PC-3 (cell line): ENCODE measurements around the gene BMPER. TPM values are rescaled to one million over a fixed set of nuclear protein-coding genes. Genes with fewer than 3 reads are reported as not detected.

Experiments
- ATAC-seq: fragments of 200-7000 bp; cut with Tn5 transposase; 2 replicates; pipeline ENCODE4 v1.9.1; 2020; ENCODE audit warnings: mild to moderate bottlenecking, moderate library complexity
- BruUV-seq: library from RNA; stranded (reverse); fragments of 400-500 nt; replicated peaks from 2 replicates; lab custom pipeline; 2021; lab: Mats Ljungman, UMichigan
- CTCF ChIA-PET: fragments of 300-600 bp; sonication (Branson Sonifier 250); formaldehyde crosslinking; loops from one replicate; lab custom pipeline; 2022; ENCODE audit warnings: antibody characterized with exemption; lab: Charles Lee
- POLR2A ChIA-PET: fragments of 300-600 bp; sonication (Branson Sonifier 250); formaldehyde crosslinking; loops from one replicate; lab custom pipeline; 2022; ENCODE audit warnings: antibody characterized with exemption; ENCODE audit not compliant: unreplicated experiment; lab: Charles Lee
- DNase-seq: peaks from one replicate; pipeline ENCODE4 v3.0.0-alpha.2; 2015
- H2AFZ ChIP-seq: fragments of 300-600 bp; sonication (generic); 2 replicates; pipeline ENCODE4 v1.6.0; 2016; ENCODE audit warnings: antibody characterized with exemption, low read length
- H3F3A ChIP-seq: fragments of 300-600 bp; sonication (generic); one replicate; pipeline ENCODE4 v1.6.0; 2017; ENCODE audit warnings: antibody characterized with exemption, low read length, control low read depth, mild to moderate bottlenecking; ENCODE audit not compliant: unreplicated experiment
- H3K27ac ChIP-seq: fragments of 300-600 bp; sonication (generic); 2 replicates; pipeline ENCODE4 v1.5.1; 2016; ENCODE audit warnings: mild to moderate bottlenecking, low read length
- H3K27me3 ChIP-seq: fragments of 300-600 bp; sonication (generic); 2 replicates; pipeline ENCODE4 v1.6.1; 2016; ENCODE audit warnings: low read length, mixed read lengths
- H3K36me3 ChIP-seq: fragments of 300-600 bp; sonication (generic); 2 replicates; pipeline ENCODE4 v1.6.1; 2016; ENCODE audit warnings: low read depth, mixed run types, low read length, mixed read lengths
- H3K4me1 ChIP-seq: fragments of 300-600 bp; sonication (generic); 2 replicates; pipeline ENCODE4 v1.5.1; 2016; ENCODE audit warnings: low read length; ENCODE audit not compliant: insufficient read depth
- H3K4me2 ChIP-seq: fragments of 300-600 bp; sonication (generic); 2 replicates; pipeline ENCODE4 v1.6.0; 2016; ENCODE audit warnings: low read length
- H3K4me3 ChIP-seq: fragments of 300-600 bp; sonication (generic); 2 replicates; pipeline ENCODE4 v1.5.1; 2016; ENCODE audit warnings: mild to moderate bottlenecking, low read length, mixed read lengths
- H3K79me2 ChIP-seq: fragments of 300-600 bp; sonication (generic); 2 replicates; pipeline ENCODE4 v1.6.1; 2017; ENCODE audit warnings: low read length, mixed read lengths
- H3K9ac ChIP-seq: fragments of 300-600 bp; sonication (generic); 2 replicates; pipeline ENCODE4 v1.6.0; 2016; ENCODE audit warnings: mild to moderate bottlenecking, low read length
- H3K9me2 ChIP-seq: fragments of 300-600 bp; sonication (generic); replicated peaks from 2 replicates; pipeline ENCODE4 v1.6.1; 2016; ENCODE audit warnings: mixed run types, low read length, mixed read lengths
- H3K9me3 ChIP-seq: fragments of 300-600 bp; sonication (generic); 2 replicates; pipeline ENCODE4 v1.6.1; 2016; ENCODE audit warnings: low read length, mixed read lengths
- H4K20me1 ChIP-seq: fragments of 300-600 bp; sonication (generic); 2 replicates; pipeline ENCODE4 v1.6.1; 2016; ENCODE audit warnings: low read length, mixed read lengths
- EZH2 ChIP-seq: fragments of 300-600 bp; sonication (generic); IDR thresholded peaks from one replicate; pipeline ENCODE4 v1.6.1; 2017; ENCODE audit warnings: antibody characterized with exemption, mild to moderate bottlenecking, low read length; ENCODE audit not compliant: unreplicated experiment
- EZH2phosphoT487 ChIP-seq: fragments of 300-600 bp; sonication (generic); IDR thresholded peaks from 2 replicates; pipeline ENCODE4 v1.6.1; 2018; ENCODE audit warnings: mild to moderate bottlenecking, antibody characterized with exemption, low read length, borderline replicate concordance
- intact Hi-C: fragments of 100-400 bp; cut with micrococcal nuclease; formaldehyde crosslinking; loops from 2 replicates; pipeline ENCODE4 v1.9.0; 2023
- total RNA-seq: library from RNA; depleted of rRNA; stranded (reverse); fragments of >200 nt; gene quantifications from 2 replicates; pipeline ENCODE4 v1.2.3, GENCODE V29; 2014
- TF ChIP-seq, protein P1 (sequence below): fragments of 300-600 bp; sonication (generic); conservative IDR thresholded peaks from 2 replicates; pipeline ENCODE4 v1.5.1; 2017; ENCODE audit warnings: antibody characterized with exemption, low read depth, mild to moderate bottlenecking, low read length

BMPER gene
- total RNA-seq, 1 experiment from 2014 or later = 0.11 TPM

DNA sequence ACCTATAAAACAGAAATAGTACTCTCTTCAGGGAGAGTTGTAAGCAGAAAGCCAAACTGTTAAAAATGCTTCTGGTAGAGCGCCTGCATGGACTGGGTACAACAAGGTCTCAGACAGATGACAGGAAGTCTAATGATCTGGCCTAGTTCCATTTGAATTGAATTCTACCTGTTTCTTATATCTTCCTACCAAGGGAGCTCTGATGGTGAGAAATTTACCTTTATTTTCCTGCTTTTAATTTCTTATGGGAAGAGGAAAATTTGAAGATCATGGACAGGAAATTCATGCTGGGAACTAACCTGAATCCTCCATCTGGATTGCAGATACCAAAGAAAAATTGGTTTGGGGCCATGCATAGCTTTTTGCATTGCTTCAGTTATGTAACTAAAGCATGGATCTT lies 63.3 kb downstream of the BMPER start:
- TF ChIP-seq, protein P1, sequence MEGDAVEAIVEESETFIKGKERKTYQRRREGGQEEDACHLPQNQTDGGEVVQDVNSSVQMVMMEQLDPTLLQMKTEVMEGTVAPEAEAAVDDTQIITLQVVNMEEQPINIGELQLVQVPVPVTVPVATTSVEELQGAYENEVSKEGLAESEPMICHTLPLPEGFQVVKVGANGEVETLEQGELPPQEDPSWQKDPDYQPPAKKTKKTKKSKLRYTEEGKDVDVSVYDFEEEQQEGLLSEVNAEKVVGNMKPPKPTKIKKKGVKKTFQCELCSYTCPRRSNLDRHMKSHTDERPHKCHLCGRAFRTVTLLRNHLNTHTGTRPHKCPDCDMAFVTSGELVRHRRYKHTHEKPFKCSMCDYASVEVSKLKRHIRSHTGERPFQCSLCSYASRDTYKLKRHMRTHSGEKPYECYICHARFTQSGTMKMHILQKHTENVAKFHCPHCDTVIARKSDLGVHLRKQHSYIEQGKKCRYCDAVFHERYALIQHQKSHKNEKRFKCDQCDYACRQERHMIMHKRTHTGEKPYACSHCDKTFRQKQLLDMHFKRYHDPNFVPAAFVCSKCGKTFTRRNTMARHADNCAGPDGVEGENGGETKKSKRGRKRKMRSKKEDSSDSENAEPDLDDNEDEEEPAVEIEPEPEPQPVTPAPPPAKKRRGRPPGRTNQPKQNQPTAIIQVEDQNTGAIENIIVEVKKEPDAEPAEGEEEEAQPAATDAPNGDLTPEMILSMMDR = no peak
- no peak for TF ChIP-seq EZH2
- TF ChIP-seq EZH2phosphoT487 = no peak
- no peaks in the 10 kb centered on the region for H3K36me3 ChIP-seq
- ChIA-PET CTCF (no interaction called here), POLR2A (no interaction called here)
- no peak overlapping the region for H3K4me2 ChIP-seq
- no peaks in the 10 kb centered on the region for H3K9me3 ChIP-seq
- H3K79me2 ChIP-seq = no peaks in the 10 kb centered on the region
- BruUV-seq = no TSS peak
- no peak overlapping the region for H3K4me3 ChIP-seq
- H3F3A ChIP-seq = no peaks in the 10 kb centered on the region
- intact Hi-C loops = no loop called here
- H4K20me1 ChIP-seq = no peaks in the 10 kb centered on the region
- ATAC-seq = no peak
- H2AFZ ChIP-seq = no peak overlapping the region
- H3K9me2 ChIP-seq = no peaks in the 10 kb centered on the region
- H3K27me3 ChIP-seq = peaks cover 20% of the 10 kb centered on the region; the same call in 1 of the 2 replicates
- no peak for DNase-seq
- no peak overlapping the region for H3K27ac ChIP-seq
- H3K4me1 ChIP-seq = no peaks in the 10 kb centered on the region
- H3K9ac ChIP-seq = no peak overlapping the region

DNA sequence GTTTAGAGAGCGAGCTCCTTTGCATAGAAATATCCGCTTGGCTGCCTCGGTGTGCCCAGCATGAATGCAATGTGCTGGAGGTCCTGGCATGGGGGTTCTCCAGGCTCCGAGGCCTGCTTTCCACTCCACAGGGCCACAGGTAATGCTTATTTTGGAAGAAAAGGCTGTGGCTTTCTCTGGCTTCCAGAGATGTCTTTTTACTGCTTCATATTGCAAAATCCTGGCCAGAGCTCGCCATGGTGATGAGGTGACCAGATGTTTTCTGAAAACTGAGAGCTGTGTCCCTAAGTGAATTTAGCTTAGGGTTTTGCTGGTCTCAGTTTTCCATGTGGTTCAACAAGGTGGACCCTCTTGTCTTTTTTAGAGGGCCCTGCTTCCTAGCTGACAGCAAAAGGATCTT lies 65.2 kb downstream of the BMPER start:
- ATAC-seq = no peak
- Histone ChIP-seq H2AFZ (no peak overlapping the region), H3K36me3 (no peaks in the 10 kb centered on the region), H3K79me2 (no peaks in the 10 kb centered on the region), H4K20me1 (no peaks in the 10 kb centered on the region), H3K9me3 (no peaks in the 10 kb centered on the region), H3K27ac (no peak overlapping the region), H3K9ac (no peak overlapping the region), H3K9me2 (no peaks in the 10 kb centered on the region), H3K4me1 (no peaks in the 10 kb centered on the region), H3K4me3 (no peak overlapping the region), H3K27me3 (peaks cover 6% of the 10 kb centered on the region; the same call in 1 of the 2 replicates), H3K4me2 (no peak overlapping the region), H3F3A (no peaks in the 10 kb centered on the region)
- TF ChIP-seq EZH2 (no peak), EZH2phosphoT487 (no peak)
- TF ChIP-seq, protein P1 = no peak
- intact Hi-C loops = no loop called here
- DNase-seq = no peak
- CTCF ChIA-PET = no interaction called here
- BruUV-seq = no TSS peak
- POLR2A ChIA-PET = no interaction called here

DNA sequence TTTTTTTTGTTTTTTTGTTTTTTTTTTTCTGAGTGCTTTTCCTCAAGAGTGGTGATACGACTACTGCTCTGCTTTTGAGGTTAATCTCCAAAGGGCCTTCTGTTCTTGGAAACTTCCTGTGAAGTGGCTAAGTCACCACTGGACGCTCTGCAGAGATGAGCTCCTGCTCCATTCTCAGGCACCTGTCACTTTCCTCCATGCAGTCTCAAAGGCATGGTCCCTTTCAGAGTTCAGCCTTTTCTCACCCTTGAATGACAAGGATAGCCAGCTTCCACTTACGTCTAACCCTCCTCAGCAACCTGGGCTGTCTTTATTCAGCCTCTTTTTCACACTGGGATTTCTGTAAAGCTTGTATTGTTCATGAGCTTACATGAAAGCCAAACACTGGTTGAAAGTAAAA lies 65.8 kb downstream of the BMPER start:
- no peak overlapping the region for H3K4me3 ChIP-seq
- H3K4me1 ChIP-seq = no peaks in the 10 kb centered on the region
- ATAC-seq (no peak), DNase-seq (no peak)
- ChIA-PET CTCF (no interaction called here), POLR2A (no interaction called here)
- H3K9me3 ChIP-seq = no peaks in the 10 kb centered on the region
- 0 out of 2 replicates have a peak, but pooled peaks cover 5% of the 10 kb centered on the region for H3K27me3 ChIP-seq
- H3K9ac ChIP-seq = no peak overlapping the region
- intact Hi-C loops = no loop called here
- TF ChIP-seq EZH2phosphoT487 (no peak), EZH2 (no peak)
- TF ChIP-seq, protein P1 = no peak
- H4K20me1 ChIP-seq = no peaks in the 10 kb centered on the region
- H3F3A ChIP-seq = no peaks in the 10 kb centered on the region
- H3K79me2 ChIP-seq = no peaks in the 10 kb centered on the region
- no peaks in the 10 kb centered on the region for H3K9me2 ChIP-seq
- H3K36me3 ChIP-seq = no peaks in the 10 kb centered on the region
- H3K27ac ChIP-seq = no peak overlapping the region
- H2AFZ ChIP-seq = no peak overlapping the region
- H3K4me2 ChIP-seq = no peak overlapping the region
- no TSS peak for BruUV-seq
